Sigmoid colon (tissue), 4 donors: ENCODE measurements around the gene NPTX2.

Source experiments
- POLR2A ChIP-seq, 2 donors: fragments of 450-650 bp; IDR thresholded peaks; one replicate each; pipeline ENCODE4 v1.6.1; 2016; ENCODE audit warnings: antibody characterized with exemption in 2 of 2, mild to moderate bottlenecking in 2 of 2, moderate library complexity in 2 of 2
- POLR2AphosphoS5 ChIP-seq, 4 donors: sonication (generic); formaldehyde crosslinking; IDR thresholded peaks; one replicate each; pipeline ENCODE4 v1.6.1; 2017; ENCODE audit warnings: antibody characterized with exemption in 4 of 4

GRCh38 chr7:98638853-98639252 is 21.8 kb downstream of the NPTX2 start:
- TF ChIP-seq POLR2AphosphoS5 (IDR thresholded peaks at IDR 0.05) = no peak
- no peak for TF ChIP-seq POLR2A (IDR thresholded peaks at IDR 0.05)
